Liver (tissue), 9 donors: ENCODE data around the gene THOC5. TPM values are rescaled to one million over a fixed set of nuclear protein-coding genes. Genes with fewer than 3 reads are reported as not detected.

ENCODE experiments used
- DNase-seq: peaks from one replicate; pipeline ENCODE4 v3.0.0-alpha.2; 2017; ENCODE audit warnings: low spot score
- H3K27ac ChIP-seq, 2 donors: one replicate each; pipeline ENCODE4 v1.7.0; 2013; ENCODE audit warnings: inconsistent platforms in 2 of 2, low read length in 2 of 2, control low read depth in 1 of 2, low read depth in 1 of 2, mild to moderate bottlenecking in 1 of 2
- H3K27me3 ChIP-seq, 4 donors: one replicate each; pipeline versions ENCODE4 v1.6.1 to v1.7.0; 2013; ENCODE audit warnings: low read length in 3 of 4, inconsistent platforms in 1 of 4, mild to moderate bottlenecking in 1 of 4, moderate library complexity in 1 of 4; ENCODE audit not compliant: control insufficient read depth in 4 of 4, insufficient read depth in 4 of 4
- H3K36me3 ChIP-seq, 4 donors: one replicate each; pipeline versions ENCODE4 v1.6.1 to v1.7.0; 2013; ENCODE audit warnings: low read length in 3 of 4, mild to moderate bottlenecking in 3 of 4, low read depth in 1 of 4, moderate library complexity in 1 of 4; ENCODE audit not compliant: control insufficient read depth in 4 of 4, insufficient read depth in 3 of 4
- H3K4me1 ChIP-seq, 4 donors: one replicate each; pipeline versions ENCODE4 v1.6.1 to v1.7.0; 2013; ENCODE audit warnings: low read length in 3 of 4, mild to moderate bottlenecking in 3 of 4, moderate library complexity in 1 of 4; ENCODE audit not compliant: control insufficient read depth in 4 of 4, insufficient read depth in 4 of 4
- H3K4me3 ChIP-seq, 3 donors: one replicate each; pipeline versions ENCODE4 v1.6.1 to v1.7.0; 2013; ENCODE audit warnings: low read length in 3 of 3, control low read depth in 1 of 3, low read depth in 1 of 3, mild to moderate bottlenecking in 1 of 3
- H3K9ac ChIP-seq, 2 donors: one replicate each; pipeline ENCODE4 v1.7.0; 2013; ENCODE audit warnings: low read length in 2 of 2, mild to moderate bottlenecking in 2 of 2, moderate library complexity in 2 of 2, control low read depth in 1 of 2, low read depth in 1 of 2
- H3K9me3 ChIP-seq, 4 donors: one replicate each; pipeline versions ENCODE4 v1.6.1 to v1.7.0; 2013; ENCODE audit warnings: low read length in 3 of 4; ENCODE audit not compliant: control insufficient read depth in 4 of 4
- CTCF ChIP-seq: fragments of 150-350 bp; IDR thresholded peaks from 2 replicates; pipeline ENCODE4 v1.5.1; 2017; ENCODE audit warnings: improper control_type of control experiment, low read depth, low read length; ENCODE audit not compliant: missing input control
- EGR1 ChIP-seq, 2 donors: IDR thresholded peaks; 2 replicates each; pipeline ENCODE4 v1.6.1; 2016 to 2018; ENCODE audit warnings: antibody characterized with exemption in 2 of 2, low read depth in 2 of 2
- GABPA ChIP-seq, 2 donors: IDR thresholded peaks in 1 of 2; conservative IDR thresholded peaks in 1 of 2; 2 replicates each; pipeline ENCODE4 v1.6.1; 2016; ENCODE audit warnings: antibody characterized with exemption in 2 of 2, mild to moderate bottlenecking in 1 of 2, moderate library complexity in 1 of 2
- HNF4G ChIP-seq: IDR thresholded peaks from 2 replicates; pipeline ENCODE4 v1.6.1; 2016; ENCODE audit warnings: antibody characterized with exemption
- JUND ChIP-seq, 2 donors: IDR thresholded peaks; 2 replicates each; pipeline ENCODE4 v1.6.1; 2016; ENCODE audit warnings: antibody characterized with exemption in 2 of 2
- MAX ChIP-seq: IDR thresholded peaks from 2 replicates; pipeline ENCODE4 v1.6.1; 2016; ENCODE audit warnings: antibody characterized with exemption
- RAD21 ChIP-seq, 2 donors: IDR thresholded peaks; 2 replicates each; pipeline ENCODE4 v1.6.1; 2016; ENCODE audit warnings: antibody characterized with exemption in 2 of 2, mild to moderate bottlenecking in 2 of 2
- REST ChIP-seq: IDR thresholded peaks from 2 replicates; pipeline ENCODE4 v1.6.1; 2016; ENCODE audit warnings: antibody characterized with exemption, mild to moderate bottlenecking
- RXRA ChIP-seq, 2 donors: IDR thresholded peaks; 2 replicates each; pipeline ENCODE4 v1.6.1; 2017 to 2018; ENCODE audit warnings: antibody characterized with exemption in 2 of 2, mild to moderate bottlenecking in 1 of 2
- SP1 ChIP-seq: IDR thresholded peaks from 2 replicates; pipeline ENCODE4 v1.6.1; 2018; ENCODE audit warnings: antibody characterized with exemption, mild to moderate bottlenecking
- TAF1 ChIP-seq: conservative IDR thresholded peaks from 2 replicates; pipeline ENCODE4 v1.6.1; 2016; ENCODE audit warnings: antibody characterized with exemption, mild to moderate bottlenecking
- ZBTB33 ChIP-seq: IDR thresholded peaks from 2 replicates; pipeline ENCODE4 v1.6.1; 2016; ENCODE audit warnings: antibody characterized with exemption
- WGBS: extraction: QIAGEN DNeasy Blood & Tissue Kit; methylation state at CpG from one replicate; pipeline ENCODE4 v1.1.7; 2013; 5-methylcytosine and 5-hydroxymethylcytosine counted together
- polyA plus RNA-seq, 2 donors: library from polyadenylated mRNA; stranded (reverse) in 1 of 2; unstranded in 1 of 2; fragments of 200-250 nt in 1 of 2; fragments of >200 nt in 1 of 2; fragmentation: Nextera tagmentation in 1 of 2; extraction: Ambion mirVana in 1 of 2; gene quantifications; one replicate each; pipeline versions ENCODE4 v1.2.1 to v1.2.3, GENCODE V29; 2013 to 2015
- total RNA-seq, 2 donors: library from RNA; depleted of rRNA; stranded (reverse); fragments of >200 nt; gene quantifications; one replicate each; pipeline ENCODE4 v1.2.3, GENCODE V29; 2014
- donor health status: healthy.
- donor health status: healthy.
- donor health status: healthy.
- donor health status: healthy.
- donor health status: healthy.

The THOC5 gene
- total and polyA plus RNA-seq, 4 donors: 7.4 to 25.1 (median 14.5) TPM

GRCh38 chr22:29517215-29517908, 36.2 kb downstream of the THOC5 start (continued):
- TF ChIP-seq REST (no peak), JUND (IDR thresholded peaks at IDR 0.05) (no peak), GABPA (IDR thresholded peaks at IDR 0.05 in 1 of 2, conservative IDR thresholded peaks at IDR 0.05 in 1 of 2) (peak in 1 of 2 donors; percentile 47), RAD21 (IDR thresholded peaks at IDR 0.05) (no peak), RXRA (IDR thresholded peaks at IDR 0.05) (peak; percentile 81), SP1 (peak; percentile 56), HNF4G (no peak), EGR1 (IDR thresholded peaks at IDR 0.05; ENCODE audit: low read depth in 2 of 2) (no peak), TAF1 (no peak)

- H3K9me3 ChIP-seq: no peaks in the 10 kb centered on the region
- DNase-seq: no peak
- no peaks in the 10 kb centered on the region for H3K27me3 ChIP-seq
- WGBS: 73% methylated on average over 4 of the region's 4 CpGs
- H3K4me3 ChIP-seq: no peak overlapping the region
- TF ChIP-seq ZBTB33: no peak
- TF ChIP-seq GABPA (IDR thresholded peaks at IDR 0.05 in 1 of 2, conservative IDR thresholded peaks at IDR 0.05 in 1 of 2): no peak
- TF ChIP-seq MAX: no peak
- no peak for TF ChIP-seq RXRA (IDR thresholded peaks at IDR 0.05)
- no peak overlapping the region for H3K27ac ChIP-seq
- H3K36me3 ChIP-seq: peaks cover 16 to 62% (median 41%) of the 10 kb centered on the region in 4 donors
- peaks cover 1 to 4% (median 2%) of the 10 kb centered on the region in 4 donors for H3K4me1 ChIP-seq
- H3K9ac ChIP-seq: no peak overlapping the region
These were observed 41.5 kb downstream of the THOC5 start for GRCh38 chr22:29512031-29512430.

- Histone ChIP-seq H3K4me3 (no peak overlapping the region), H3K36me3 (peaks cover 16 to 58% (median 40%) of the 10 kb centered on the region in 4 donors), H3K9ac (no peak overlapping the region), H3K27me3 (no peaks in the 10 kb centered on the region), H3K27ac (no peak overlapping the region), H3K9me3 (no peaks in the 10 kb centered on the region), H3K4me1 (no peaks in the 10 kb centered on the region)
- DNase-seq: no peak
- WGBS: 94% methylated on average over 8 of the region's 8 CpGs
- TF ChIP-seq CTCF (no peak), ZBTB33 (no peak)
These were observed 42.3 kb downstream of the THOC5 start for GRCh38 chr22:29511126-29511862.
